RWPE2 (cell line): ENCODE measurements around the gene STX8.
A peak's percentile ranks its signal among the peaks of the same experiment; 100 is the strongest.

Experiments used
- ATAC-seq: fragments of 200-7000 bp; cut with Tn5 transposase; 3 replicates; pipeline ENCODE4 v1.9.1; 2021; ENCODE audit warnings: low read depth
- DNase-seq: peaks from one replicate; pipeline ENCODE4 v3.0.0-alpha.2; 2020; ENCODE audit warnings: low spot score
- H3K27ac ChIP-seq: fragments of 450-650 bp; 2 replicates; pipeline ENCODE4 v1.5.1; 2017; ENCODE audit warnings: mild to moderate bottlenecking; ENCODE audit not compliant: poor library complexity, severe bottlenecking
- H3K27me3 ChIP-seq: fragments of 250-450 bp; sonication (Bioruptor Pico); 2 replicates; pipeline ENCODE4 v1.5.1; 2021; ENCODE audit warnings: mild to moderate bottlenecking, moderate library complexity; ENCODE audit not compliant: insufficient read depth, poor library complexity, severe bottlenecking
- H3K36me3 ChIP-seq: fragments of 250-450 bp; sonication (Bioruptor Pico); 2 replicates; pipeline ENCODE4 v1.5.1; 2020; ENCODE audit warnings: low read depth, mild to moderate bottlenecking, moderate library complexity
- H3K4me1 ChIP-seq: fragments of 250-450 bp; sonication (Bioruptor Pico); 2 replicates; pipeline ENCODE4 v1.5.1; 2021; ENCODE audit warnings: mild to moderate bottlenecking, moderate library complexity; ENCODE audit not compliant: insufficient read depth, poor library complexity, severe bottlenecking
- H3K4me3 ChIP-seq: fragments of 250-450 bp; sonication (Bioruptor Pico); 2 replicates; pipeline ENCODE4 v1.5.1; 2021; ENCODE audit warnings: mild to moderate bottlenecking, moderate library complexity; ENCODE audit not compliant: severe bottlenecking
- H3K9me3 ChIP-seq: fragments of 250-450 bp; sonication (Bioruptor Pico); 2 replicates; pipeline ENCODE4 v1.5.1; 2021; ENCODE audit warnings: mild to moderate bottlenecking, moderate library complexity; ENCODE audit not compliant: severe bottlenecking
- CTCF ChIP-seq: fragments of 450-650 bp; IDR thresholded peaks from one replicate; pipeline ENCODE4 v1.5.1; 2017; ENCODE audit warnings: mild to moderate bottlenecking, moderate library complexity; ENCODE audit not compliant: poor library complexity, severe bottlenecking

The STX8 gene

GRCh38 chr17:9443811-9444210, 131.8 kb downstream of the STX8 start:
- H3K27ac ChIP-seq, result no peak overlapping the region
- no peak for TF ChIP-seq CTCF
- DNase-seq (no peak), ATAC-seq (peak; percentile 71; the same call in 2 of the 3 replicates)
- no peaks in the 10 kb centered on the region for H3K9me3 ChIP-seq
- H3K27me3 ChIP-seq, result no peaks in the 10 kb centered on the region
- H3K36me3 ChIP-seq, result no peaks in the 10 kb centered on the region
- no peak overlapping the region for H3K4me3 ChIP-seq
- H3K4me1 ChIP-seq, result peaks cover 4% of the 10 kb centered on the region

- Histone ChIP-seq H3K36me3 (no peaks in the 10 kb centered on the region), H3K9me3 (no peaks in the 10 kb centered on the region), H3K27ac (no peak overlapping the region), H3K4me1 (peaks cover 4% of the 10 kb centered on the region), H3K27me3 (no peaks in the 10 kb centered on the region), H3K4me3 (no peak overlapping the region)
- no peak for TF ChIP-seq CTCF
- ATAC-seq (no peak), DNase-seq (no peak)
These were observed 135.8 kb downstream of the STX8 start for GRCh38 chr17:9439851-9440250.

GRCh38 chr17:9436630-9437029, 139.0 kb downstream of the STX8 start:
- ATAC-seq (no peak), DNase-seq (no peak)
- H3K4me1 ChIP-seq, result no peaks in the 10 kb centered on the region
- no peaks in the 10 kb centered on the region for H3K36me3 ChIP-seq
- H3K27me3 ChIP-seq, result no peaks in the 10 kb centered on the region
- H3K4me3 ChIP-seq, result no peak overlapping the region
- no peaks in the 10 kb centered on the region for H3K9me3 ChIP-seq
- no peak for TF ChIP-seq CTCF
- H3K27ac ChIP-seq, result no peak overlapping the region

GRCh38 chr17:9435165-9435564, 140.5 kb downstream of the STX8 start:
- Histone ChIP-seq H3K27me3 (no peaks in the 10 kb centered on the region), H3K4me3 (no peak overlapping the region), H3K36me3 (no peaks in the 10 kb centered on the region), H3K9me3 (no peaks in the 10 kb centered on the region), H3K27ac (no peak overlapping the region), H3K4me1 (no peaks in the 10 kb centered on the region)
- ATAC-seq, result no peak
- no peak for TF ChIP-seq CTCF
- DNase-seq, result no peak

GRCh38 chr17:9434642-9435057, 141.0 kb downstream of the STX8 start:
- ATAC-seq (no peak), DNase-seq (no peak)
- no peak for TF ChIP-seq CTCF
- H3K4me1 ChIP-seq, result no peaks in the 10 kb centered on the region
- no peak overlapping the region for H3K4me3 ChIP-seq
- H3K27ac ChIP-seq, result no peak overlapping the region
- no peaks in the 10 kb centered on the region for H3K27me3 ChIP-seq
- no peaks in the 10 kb centered on the region for H3K9me3 ChIP-seq
- no peaks in the 10 kb centered on the region for H3K36me3 ChIP-seq
